HEK293T (cell line): Measurements from ENCODE around the gene HHLA2.

ENCODE experiments used
- ARNT ChIP-seq: fragments of 450-650 bp; IDR thresholded peaks from 2 replicates; pipeline ENCODE4 v1.6.1; 2017; ENCODE audit warnings: mild to moderate bottlenecking
- BHLHE40 ChIP-seq: fragments of 450-650 bp; IDR thresholded peaks from 2 replicates; pipeline ENCODE4 v1.6.1; 2016; ENCODE audit warnings: mild to moderate bottlenecking, moderate library complexity, borderline replicate concordance
- CTBP1 ChIP-seq: fragments of 450-650 bp; IDR thresholded peaks from 2 replicates; pipeline ENCODE4 v1.6.1; 2016; ENCODE audit warnings: borderline replicate concordance
- ELF4 ChIP-seq: fragments of 450-650 bp; IDR thresholded peaks from 2 replicates; pipeline ENCODE4 v1.6.1; 2017; ENCODE audit warnings: antibody characterized with exemption
- FOXK2 ChIP-seq: fragments of 450-650 bp; IDR thresholded peaks from 2 replicates; pipeline ENCODE4 v1.6.1; 2016; ENCODE audit warnings: mild to moderate bottlenecking
- FOXM1 ChIP-seq: fragments of 450-650 bp; IDR thresholded peaks from 2 replicates; pipeline ENCODE4 v1.6.1; 2017; ENCODE audit warnings: mild to moderate bottlenecking, borderline replicate concordance
- LEF1 ChIP-seq: fragments of 450-650 bp; IDR thresholded peaks from 2 replicates; pipeline ENCODE4 v1.6.1; 2017; ENCODE audit warnings: mild to moderate bottlenecking, borderline replicate concordance
- NFRKB ChIP-seq: fragments of 450-650 bp; IDR thresholded peaks from 2 replicates; pipeline ENCODE4 v1.6.1; 2016; ENCODE audit warnings: mild to moderate bottlenecking, moderate library complexity
- PKNOX1 ChIP-seq: fragments of 450-650 bp; IDR thresholded peaks from 2 replicates; pipeline ENCODE4 v1.6.1; 2016
- SP1 ChIP-seq: fragments of 450-650 bp; IDR thresholded peaks from 2 replicates; pipeline ENCODE4 v1.6.1; 2017
- SUZ12 ChIP-seq: fragments of 450-650 bp; IDR thresholded peaks from 2 replicates; pipeline ENCODE4 v1.6.1; 2016; ENCODE audit warnings: mild to moderate bottlenecking
- TARDBP ChIP-seq: fragments of 450-650 bp; IDR thresholded peaks from 2 replicates; pipeline ENCODE4 v1.6.1; 2016

- TF ChIP-seq SP1, result no peak
- no peak for TF ChIP-seq FOXK2
- no peak for TF ChIP-seq FOXM1
- no peak for TF ChIP-seq ARNT
- no peak for TF ChIP-seq TARDBP
- TF ChIP-seq NFRKB, result no peak
- no peak for TF ChIP-seq ELF4
- TF ChIP-seq CTBP1, result no peak
- no peak for TF ChIP-seq SUZ12
- TF ChIP-seq LEF1, result no peak
- TF ChIP-seq PKNOX1, result no peak
- TF ChIP-seq BHLHE40, result no peak
Observed at GRCh38 chr3:108328821-108329486, 32.6 kb downstream of the HHLA2 start.
